ENCODE data around the gene TTC7B. TPM values are rescaled to one million over a fixed set of nuclear protein-coding genes. Genes with fewer than 3 reads are reported as not detected.

The TTC7B gene
- total and polyA plus RNA-seq, 2 experiments from 2014 or later = 7.9 to 28.6 TPM

- peaks cover 35% of the 10 kb centered on the region for H3K4me1 Mint-ChIP-seq
- Histone ChIP-seq H3K4me1 (ENCODE audit: insufficient read depth) (peaks cover 7% of the 10 kb centered on the region), H3K36me3 (ENCODE audit: insufficient read depth) (no peaks in the 10 kb centered on the region), H2AFZ (no peak overlapping the region), H4K20me1 (replicated peaks; ENCODE audit: insufficient read depth) (no peaks in the 10 kb centered on the region), H3K9me2 (ENCODE audit: insufficient read depth) (peaks cover 7% of the 10 kb centered on the region), H3F3A (replicated peaks; ENCODE audit: low read depth) (no peaks in the 10 kb centered on the region), H3K79me2 (replicated peaks; ENCODE audit: insufficient read depth) (no peaks in the 10 kb centered on the region), H3K27me3 (ENCODE audit: insufficient read depth) (no peaks in the 10 kb centered on the region), H3K4me3 (no peak overlapping the region), H3K27ac (ENCODE audit: low read depth) (no peak overlapping the region), H3K4me2 (no peak overlapping the region)
- DNase-seq (ENCODE audit: low spot score) (no peak), ATAC-seq (no peak)
- no peak for TF ChIP-seq NANOG (IDR thresholded peaks at IDR 0.05; ENCODE audit: borderline replicate concordance)
- TF ChIP-seq ETS1 (IDR thresholded peaks at IDR 0.05) = no peak
- no peak for TF ChIP-seq EZH2 (IDR thresholded peaks at IDR 0.05; ENCODE audit: low read depth, unreplicated experiment)
- TF ChIP-seq STAT1 (IDR thresholded peaks at IDR 0.05; ENCODE audit: unreplicated experiment) = no peak
- TF ChIP-seq CREB1 (CRISPR knock-in tag; IDR thresholded peaks at IDR 0.05; ENCODE audit: low read depth) = no peak
- no peak for TF ChIP-seq POLR2AphosphoS5 (IDR thresholded peaks at IDR 0.05; ENCODE audit: low read depth)
- no peak for TF ChIP-seq ZNF331 (CRISPR knock-in tag; IDR thresholded peaks at IDR 0.05; ENCODE audit: low read depth)
- no peak for TF ChIP-seq JUNB (IDR thresholded peaks at IDR 0.05; ENCODE audit: unreplicated experiment)
- TF ChIP-seq CTCF (conservative IDR thresholded peaks at IDR 0.05; ENCODE audit: low read depth in 2 of 2) = no peak
- no peak overlapping the region for H3K4me3 Mint-ChIP-seq
- peaks cover 3% of the 10 kb centered on the region for H3K27me3 Mint-ChIP-seq (ENCODE audit: insufficient read depth, low read depth, poor library complexity)
- no peaks in the 10 kb centered on the region; the same call in 2 of the 3 replicates for H3K36me3 Mint-ChIP-seq (ENCODE audit: low read depth)
- H3K9me3 Mint-ChIP-seq = no peaks in the 10 kb centered on the region
- no peak overlapping the region; the same call in 1 of the 2 replicates for H3K27ac Mint-ChIP-seq
These were observed 311.6 kb downstream of the TTC7B start for GRCh38 chr14:90504643-90505042.

DNA sequence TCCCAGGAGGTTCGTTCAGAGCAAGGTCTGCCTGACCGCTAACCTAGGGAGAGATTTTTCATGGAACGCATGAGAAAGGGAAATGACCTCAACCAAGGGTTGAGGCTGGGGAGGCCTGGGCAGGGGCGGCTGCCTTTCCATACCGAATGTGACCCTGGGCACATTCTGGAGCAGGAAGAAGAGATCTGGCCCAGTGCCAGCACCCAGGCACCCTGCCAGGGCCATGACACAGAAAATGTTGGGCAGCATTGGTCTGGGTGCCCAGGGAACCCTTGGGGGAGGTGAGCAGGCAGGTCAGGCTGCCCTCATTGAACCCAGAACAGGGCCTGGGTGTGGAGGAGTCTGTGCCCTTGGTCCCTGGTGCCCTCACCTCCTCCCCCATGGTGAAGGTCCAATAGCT lies 312.6 kb downstream of the TTC7B start:
- Histone ChIP-seq H4K20me1 (replicated peaks; ENCODE audit: insufficient read depth) (no peaks in the 10 kb centered on the region), H3K4me3 (no peak overlapping the region), H3K79me2 (replicated peaks; ENCODE audit: insufficient read depth) (no peaks in the 10 kb centered on the region), H3K4me2 (no peak overlapping the region), H3K9me2 (ENCODE audit: insufficient read depth) (peaks cover 16% of the 10 kb centered on the region), H3K27me3 (ENCODE audit: insufficient read depth) (no peaks in the 10 kb centered on the region), H3K27ac (ENCODE audit: low read depth) (no peak overlapping the region), H3K4me1 (ENCODE audit: insufficient read depth) (peaks cover 7% of the 10 kb centered on the region), H3F3A (replicated peaks; ENCODE audit: low read depth) (no peaks in the 10 kb centered on the region), H3K36me3 (ENCODE audit: insufficient read depth) (no peaks in the 10 kb centered on the region), H2AFZ (no peak overlapping the region)
- no peaks in the 10 kb centered on the region for H3K9me3 Mint-ChIP-seq
- DNase-seq (ENCODE audit: low spot score) = no peak
- H3K27me3 Mint-ChIP-seq (ENCODE audit: insufficient read depth, low read depth, poor library complexity) = peaks cover 4% of the 10 kb centered on the region
- peaks cover 27% of the 10 kb centered on the region for H3K4me1 Mint-ChIP-seq
- ATAC-seq = no peak
- no peaks in the 10 kb centered on the region; the same call in 2 of the 3 replicates for H3K36me3 Mint-ChIP-seq (ENCODE audit: low read depth)
- H3K27ac Mint-ChIP-seq = no peak overlapping the region
- no peak overlapping the region for H3K4me3 Mint-ChIP-seq
- no peak for TF ChIP-seq NANOG (IDR thresholded peaks at IDR 0.05; ENCODE audit: borderline replicate concordance)
- TF ChIP-seq EZH2phosphoT487 (IDR thresholded peaks at IDR 0.05; ENCODE audit: unreplicated experiment) = no peak
- TF ChIP-seq, protein P1, sequence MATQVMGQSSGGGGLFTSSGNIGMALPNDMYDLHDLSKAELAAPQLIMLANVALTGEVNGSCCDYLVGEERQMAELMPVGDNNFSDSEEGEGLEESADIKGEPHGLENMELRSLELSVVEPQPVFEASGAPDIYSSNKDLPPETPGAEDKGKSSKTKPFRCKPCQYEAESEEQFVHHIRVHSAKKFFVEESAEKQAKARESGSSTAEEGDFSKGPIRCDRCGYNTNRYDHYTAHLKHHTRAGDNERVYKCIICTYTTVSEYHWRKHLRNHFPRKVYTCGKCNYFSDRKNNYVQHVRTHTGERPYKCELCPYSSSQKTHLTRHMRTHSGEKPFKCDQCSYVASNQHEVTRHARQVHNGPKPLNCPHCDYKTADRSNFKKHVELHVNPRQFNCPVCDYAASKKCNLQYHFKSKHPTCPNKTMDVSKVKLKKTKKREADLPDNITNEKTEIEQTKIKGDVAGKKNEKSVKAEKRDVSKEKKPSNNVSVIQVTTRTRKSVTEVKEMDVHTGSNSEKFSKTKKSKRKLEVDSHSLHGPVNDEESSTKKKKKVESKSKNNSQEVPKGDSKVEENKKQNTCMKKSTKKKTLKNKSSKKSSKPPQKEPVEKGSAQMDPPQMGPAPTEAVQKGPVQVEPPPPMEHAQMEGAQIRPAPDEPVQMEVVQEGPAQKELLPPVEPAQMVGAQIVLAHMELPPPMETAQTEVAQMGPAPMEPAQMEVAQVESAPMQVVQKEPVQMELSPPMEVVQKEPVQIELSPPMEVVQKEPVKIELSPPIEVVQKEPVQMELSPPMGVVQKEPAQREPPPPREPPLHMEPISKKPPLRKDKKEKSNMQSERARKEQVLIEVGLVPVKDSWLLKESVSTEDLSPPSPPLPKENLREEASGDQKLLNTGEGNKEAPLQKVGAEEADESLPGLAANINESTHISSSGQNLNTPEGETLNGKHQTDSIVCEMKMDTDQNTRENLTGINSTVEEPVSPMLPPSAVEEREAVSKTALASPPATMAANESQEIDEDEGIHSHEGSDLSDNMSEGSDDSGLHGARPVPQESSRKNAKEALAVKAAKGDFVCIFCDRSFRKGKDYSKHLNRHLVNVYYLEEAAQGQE (IDR thresholded peaks at IDR 0.05; ENCODE audit: unreplicated experiment) = no peak
- TF ChIP-seq CREB1 (CRISPR knock-in tag; IDR thresholded peaks at IDR 0.05; ENCODE audit: low read depth) = no peak
- TF ChIP-seq ETS1 (IDR thresholded peaks at IDR 0.05) = no peak
- TF ChIP-seq ZNF114 (CRISPR knock-in tag; IDR thresholded peaks at IDR 0.05) = no peak
- no peak for TF ChIP-seq JUNB (IDR thresholded peaks at IDR 0.05; ENCODE audit: unreplicated experiment)
- no peak for TF ChIP-seq ZNF331 (CRISPR knock-in tag; IDR thresholded peaks at IDR 0.05; ENCODE audit: low read depth)
- TF ChIP-seq EZH2 (IDR thresholded peaks at IDR 0.05; ENCODE audit: low read depth, unreplicated experiment) = no peak
- no peak for TF ChIP-seq STAT1 (IDR thresholded peaks at IDR 0.05; ENCODE audit: unreplicated experiment)
- TF ChIP-seq POLR2AphosphoS5 (IDR thresholded peaks at IDR 0.05; ENCODE audit: low read depth) = no peak

Data from GM23338 (cell line).